Upper lobe of left lung (tissue), 4 donors: ENCODE data around the gene IER3IP1.

Experiments used
- CTCF ChIP-seq, 6 experiments: fragments of 450-650 bp in 4 of 6; fragments of 200-600 bp in 2 of 6; sonication (generic) in 2 of 6; IDR thresholded peaks; one replicate each; pipeline ENCODE4 v1.5.1; 2016 to 2019; ENCODE audit warnings: antibody characterized with exemption in 6 of 6
- EP300 ChIP-seq, 4 donors: sonication (generic); formaldehyde crosslinking; IDR thresholded peaks; one replicate each; pipeline ENCODE4 v1.5.1; 2017; ENCODE audit warnings: antibody characterized with exemption in 4 of 4, control low read depth in 2 of 4
- POLR2AphosphoS5 ChIP-seq, 2 donors: sonication (generic); formaldehyde crosslinking; IDR thresholded peaks; one replicate each; pipeline ENCODE4 v1.5.1; 2017; ENCODE audit warnings: antibody characterized with exemption in 2 of 2

GRCh38 chr18:47108373-47108772 is 67.8 kb downstream of the IER3IP1 start:
- TF ChIP-seq POLR2AphosphoS5 (IDR thresholded peaks at IDR 0.05) (no peak), CTCF (IDR thresholded peaks at IDR 0.05) (no peak), EP300 (IDR thresholded peaks at IDR 0.05) (no peak)
